ENCODE results near the gene SLC19A1.
A peak's percentile ranks its signal among the peaks of the same experiment; 100 is the strongest.

The SLC19A1 gene

DNA sequence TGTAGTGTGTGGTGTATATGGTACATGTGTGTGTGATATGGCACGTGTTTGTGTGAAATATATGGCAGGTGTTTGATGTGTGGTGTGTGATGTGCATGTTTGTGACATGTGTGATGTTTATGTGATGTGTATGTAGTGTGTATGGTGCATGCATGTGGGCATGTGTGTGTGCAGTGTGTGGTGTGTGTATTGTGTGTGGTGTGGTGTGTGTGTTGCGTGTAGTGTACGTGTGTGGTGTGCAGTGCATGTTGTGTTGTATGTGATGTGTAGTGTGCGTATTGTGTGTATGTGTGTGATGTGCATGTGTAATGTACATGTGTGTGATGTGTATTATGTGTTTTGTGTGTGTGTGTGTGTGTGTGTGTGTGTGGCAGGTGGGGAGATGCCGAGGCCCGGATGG lies 65.7 kb downstream of the SLC19A1 start:
- no peak overlapping the region for H3K4me3 Mint-ChIP-seq
- ATAC-seq (no peak), DNase-seq (ENCODE audit: low spot score in 2 of 2) (no peak)
- peaks cover 18% of the 10 kb centered on the region for H3K4me1 Mint-ChIP-seq
- no peaks in the 10 kb centered on the region for H3K36me3 Mint-ChIP-seq
- H3K27ac Mint-ChIP-seq, result no peak overlapping the region
- H3K9me3 Mint-ChIP-seq, result no peaks in the 10 kb centered on the region

DNA sequence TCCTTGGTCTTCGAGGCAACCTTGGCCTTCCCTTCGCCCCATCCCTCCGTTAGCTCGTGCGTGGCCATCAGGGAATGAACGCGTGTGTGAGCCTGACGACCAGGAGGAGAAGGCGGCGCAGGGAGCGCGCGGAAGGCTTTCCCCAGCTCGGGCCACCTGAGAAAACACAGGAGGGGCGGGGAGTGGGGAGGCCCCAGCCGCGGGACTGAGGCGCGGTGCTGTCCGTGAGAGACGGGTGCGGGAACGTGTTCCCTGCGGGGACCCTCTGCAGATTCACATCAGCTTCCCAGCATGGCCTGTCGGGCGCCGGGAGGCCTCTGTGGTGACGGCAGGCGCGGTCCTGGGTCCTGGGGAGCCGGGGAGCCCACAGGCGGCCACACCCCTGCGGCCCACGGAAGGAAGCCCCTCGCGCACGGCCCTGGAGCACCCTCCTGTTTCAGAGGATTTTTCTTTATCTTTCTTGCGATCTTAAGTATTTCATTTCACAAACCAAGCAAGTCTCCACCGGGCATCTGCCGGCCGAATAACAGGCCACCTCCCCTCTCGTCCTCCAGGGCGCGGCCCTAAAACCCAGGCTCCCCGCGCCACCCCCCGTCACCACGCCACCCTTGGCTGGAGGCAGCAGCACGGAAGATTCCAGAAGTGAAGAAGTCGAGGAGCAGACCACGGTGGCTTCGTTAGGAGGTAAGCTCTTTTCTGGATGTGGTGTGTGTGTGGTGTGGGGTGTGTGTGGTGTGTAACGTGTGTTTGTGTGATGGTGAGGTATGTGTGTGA lies 66.3 kb downstream of the SLC19A1 start:
- DNase-seq (ENCODE audit: low spot score in 2 of 2) (no peak), ATAC-seq (no peak)
- Mint-ChIP-seq H3K27ac (no peak overlapping the region), H3K36me3 (no peaks in the 10 kb centered on the region), H3K9me3 (no peaks in the 10 kb centered on the region), H3K4me3 (no peak overlapping the region), H3K4me1 (peaks cover 18% of the 10 kb centered on the region)

DNA sequence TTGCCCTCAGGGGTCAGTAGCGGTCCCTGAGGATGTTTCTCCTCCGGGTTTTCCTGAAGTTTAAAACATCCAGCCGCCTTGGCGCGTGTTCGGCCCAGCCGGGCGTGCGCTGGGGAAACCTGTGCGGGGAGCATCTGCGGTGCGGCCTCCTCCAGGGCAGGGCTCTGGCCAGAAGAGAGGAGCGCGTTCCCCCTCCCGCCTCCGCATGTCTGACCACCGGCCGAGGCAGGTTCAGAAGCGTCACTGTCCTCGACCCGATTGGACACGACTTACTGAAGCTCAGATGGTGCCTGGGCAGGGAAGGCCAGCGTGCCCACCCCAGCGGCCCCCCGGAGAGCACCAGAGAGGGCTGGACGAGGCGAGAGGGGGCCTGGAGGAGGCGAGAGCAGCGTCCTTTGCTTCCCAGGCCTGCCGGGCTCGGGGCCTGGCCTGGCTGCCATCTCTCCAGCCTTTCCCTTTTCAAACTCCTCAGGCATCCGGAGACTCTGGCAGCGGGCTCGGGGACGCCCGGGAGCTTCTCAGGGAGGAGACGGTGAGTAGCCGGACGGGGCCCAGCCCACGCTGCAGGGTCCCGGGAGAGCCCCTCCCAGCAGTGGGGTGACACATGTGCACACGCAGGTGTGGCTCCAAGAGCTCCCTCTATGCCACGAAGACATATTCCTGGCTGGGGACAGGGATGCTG lies 67.1 kb downstream of the SLC19A1 start:
- DNase-seq (ENCODE audit: low spot score in 2 of 2) (no peak), ATAC-seq (no peak)
- Mint-ChIP-seq H3K9me3 (no peaks in the 10 kb centered on the region), H3K27ac (no peak overlapping the region), H3K4me1 (peaks cover 18% of the 10 kb centered on the region), H3K4me3 (no peak overlapping the region), H3K36me3 (no peaks in the 10 kb centered on the region)

DNA sequence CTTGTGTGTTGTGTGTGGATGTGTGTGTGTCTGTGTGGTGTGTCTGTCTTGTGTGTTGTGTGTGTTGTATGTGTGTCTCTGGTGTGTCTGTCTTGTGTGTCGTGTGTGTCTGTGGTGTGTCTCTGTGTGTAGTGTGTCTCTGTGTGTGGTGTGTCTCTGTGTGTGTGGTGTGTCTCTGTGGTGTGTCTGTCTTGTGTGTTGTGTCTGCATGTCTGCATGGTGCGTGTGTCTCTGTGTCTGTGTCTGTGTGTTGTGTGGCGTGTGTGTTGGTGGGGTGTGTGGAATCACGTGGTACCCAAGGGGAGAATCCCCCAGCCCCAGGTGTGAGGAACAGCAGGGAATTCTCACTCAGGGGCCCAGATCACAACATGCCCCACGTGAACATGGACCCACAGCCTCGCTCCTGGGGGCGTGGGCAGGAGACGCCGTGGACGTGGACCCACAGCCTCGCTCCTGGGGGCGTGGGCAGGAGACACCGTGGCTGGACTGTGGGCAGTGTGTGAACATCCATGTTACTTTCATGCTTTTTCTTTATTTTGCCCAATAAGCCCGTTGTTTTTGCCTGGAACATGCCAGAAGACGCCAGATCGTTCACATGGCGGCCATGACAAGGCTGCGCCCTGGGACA lies 67.8 kb downstream of the SLC19A1 start:
- Mint-ChIP-seq H3K9me3 (no peaks in the 10 kb centered on the region), H3K4me1 (peaks cover 15% of the 10 kb centered on the region), H3K36me3 (no peaks in the 10 kb centered on the region), H3K4me3 (no peak overlapping the region), H3K27ac (no peak overlapping the region)
- DNase-seq (ENCODE audit: low spot score in 2 of 2) (no peak), ATAC-seq (no peak)

- ATAC-seq (no peak), DNase-seq (ENCODE audit: low spot score in 2 of 2) (no peak)
- H3K4me3 Mint-ChIP-seq, result no peak overlapping the region
- H3K36me3 Mint-ChIP-seq, result no peaks in the 10 kb centered on the region
- H3K9me3 Mint-ChIP-seq, result no peaks in the 10 kb centered on the region
- peaks cover 10% of the 10 kb centered on the region for H3K4me1 Mint-ChIP-seq
- H3K27ac Mint-ChIP-seq, result no peak overlapping the region
Observed at GRCh38 chr21:45473496-45474322, 68.5 kb downstream of the SLC19A1 start.

GRCh38 chr21:45472445-45473365 lies 69.5 kb downstream of the SLC19A1 start:
- Mint-ChIP-seq H3K9me3 (no peaks in the 10 kb centered on the region), H3K4me1 (peaks cover under 1% of the 10 kb centered on the region), H3K4me3 (no peak overlapping the region), H3K27ac (no peak overlapping the region), H3K36me3 (no peaks in the 10 kb centered on the region)
- DNase-seq (ENCODE audit: low spot score in 2 of 2) (no peak), ATAC-seq (no peak)

DNA sequence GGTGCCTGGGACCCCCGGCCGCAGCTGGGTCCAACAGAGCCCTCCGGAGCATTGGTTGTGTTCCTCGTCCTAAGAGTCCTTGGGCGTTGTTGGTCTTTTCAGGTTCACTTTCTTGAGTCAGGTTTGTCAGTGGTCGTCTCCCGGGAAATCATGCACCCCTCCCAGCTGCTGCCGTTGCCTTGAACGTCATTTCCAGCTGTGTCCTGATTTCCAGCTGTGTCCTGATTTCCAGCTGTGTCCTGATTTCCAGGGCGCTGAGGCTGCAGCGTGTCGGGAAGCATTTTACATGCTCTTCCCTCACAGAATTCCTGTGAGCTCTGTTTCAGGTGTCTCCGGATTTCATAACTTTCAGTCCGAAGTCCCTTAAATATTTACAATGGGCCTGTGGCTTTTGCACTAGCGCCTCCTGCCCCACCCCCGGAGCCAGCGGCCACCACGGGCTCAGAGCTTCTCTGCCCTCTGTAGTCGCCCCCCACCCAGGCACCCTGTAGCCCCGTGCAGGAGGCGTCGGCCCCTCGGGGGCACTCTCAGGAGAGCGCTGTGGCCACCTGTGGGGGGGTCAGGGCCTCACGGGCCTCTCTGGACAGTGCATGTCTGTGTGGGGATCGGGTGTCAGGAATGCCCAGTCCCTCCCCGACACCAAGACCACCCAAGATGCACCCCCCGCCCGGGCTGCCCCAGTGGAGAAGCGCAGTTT lies 70.6 kb downstream of the SLC19A1 start:
- H3K4me1 Mint-ChIP-seq, result no peaks in the 10 kb centered on the region
- H3K36me3 Mint-ChIP-seq, result no peaks in the 10 kb centered on the region
- DNase-seq (ENCODE audit: low spot score in 2 of 2) (no peak), ATAC-seq (no peak)
- H3K4me3 Mint-ChIP-seq, result no peak overlapping the region
- no peaks in the 10 kb centered on the region for H3K9me3 Mint-ChIP-seq
- no peak overlapping the region for H3K27ac Mint-ChIP-seq

DNA sequence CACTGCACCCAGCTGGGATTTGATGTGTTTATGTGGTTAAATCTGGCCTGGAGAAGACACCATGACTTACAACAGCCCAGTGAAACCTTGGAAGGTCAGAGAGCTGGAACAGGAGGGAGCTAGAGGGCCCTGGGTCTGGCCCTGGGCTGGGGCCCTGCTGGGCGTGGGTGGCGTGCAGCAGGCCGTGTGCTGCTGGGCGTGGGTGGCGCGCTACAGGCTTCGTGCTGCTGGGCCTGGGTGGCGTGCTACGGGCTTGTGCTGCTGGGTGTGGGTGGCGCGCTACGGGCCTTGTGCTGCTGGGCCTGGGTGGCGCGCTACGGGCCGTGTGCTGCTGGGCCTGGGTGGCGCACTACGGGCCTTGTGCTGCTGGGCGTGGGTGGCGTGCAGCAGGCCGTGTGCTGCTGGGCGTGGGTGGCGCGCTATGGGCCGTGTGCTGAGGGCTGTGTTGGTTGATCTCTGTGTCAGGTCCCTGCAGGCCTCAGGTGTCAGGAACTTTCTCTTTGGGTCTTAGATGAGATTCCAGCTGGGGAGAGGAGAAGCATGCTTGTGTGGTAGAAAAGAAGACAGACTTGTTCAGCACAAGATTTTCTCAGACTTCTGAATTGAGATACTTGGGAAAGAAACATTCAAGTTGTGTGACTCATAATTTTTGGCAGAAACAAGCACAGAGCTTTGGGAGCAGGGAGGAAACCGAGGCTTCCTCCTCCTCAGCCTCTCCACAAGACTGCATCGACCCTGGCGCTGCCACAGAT lies 71.3 kb downstream of the SLC19A1 start:
- ATAC-seq (peak; percentile 51), DNase-seq (ENCODE audit: low spot score in 2 of 2) (no peak)
- Mint-ChIP-seq H3K27ac (peak overlapping the region; percentile 37), H3K4me1 (no peaks in the 10 kb centered on the region), H3K36me3 (no peaks in the 10 kb centered on the region), H3K4me3 (no peak overlapping the region), H3K9me3 (no peaks in the 10 kb centered on the region)

DNA sequence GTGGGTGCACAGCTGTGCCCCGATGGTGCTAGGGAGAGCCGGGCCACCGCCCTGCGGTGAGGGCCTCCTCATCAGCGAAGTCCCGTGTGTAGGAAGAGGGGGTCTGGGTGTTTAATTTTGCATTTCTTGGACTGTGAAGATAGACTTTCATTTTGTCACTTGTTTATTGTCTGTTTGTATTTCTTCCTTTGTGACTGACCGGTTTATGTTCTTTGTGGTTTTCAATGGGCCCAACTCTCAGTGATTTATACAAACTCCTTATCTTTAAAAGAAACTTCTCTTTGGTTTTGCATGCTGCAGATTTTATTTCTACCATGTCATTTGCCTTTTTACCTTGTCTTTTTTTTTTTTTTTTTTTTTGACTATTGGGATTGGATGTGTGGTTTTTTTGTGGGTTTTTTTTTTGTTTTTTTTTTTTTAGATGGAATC lies 72.1 kb downstream of the SLC19A1 start:
- ATAC-seq (no peak), DNase-seq (ENCODE audit: low spot score in 2 of 2) (no peak)
- H3K36me3 Mint-ChIP-seq, result no peaks in the 10 kb centered on the region
- no peaks in the 10 kb centered on the region for H3K4me1 Mint-ChIP-seq
- no peak overlapping the region for H3K4me3 Mint-ChIP-seq
- H3K27ac Mint-ChIP-seq, result peak overlapping the region; percentile 37
- H3K9me3 Mint-ChIP-seq, result no peaks in the 10 kb centered on the region

DNA sequence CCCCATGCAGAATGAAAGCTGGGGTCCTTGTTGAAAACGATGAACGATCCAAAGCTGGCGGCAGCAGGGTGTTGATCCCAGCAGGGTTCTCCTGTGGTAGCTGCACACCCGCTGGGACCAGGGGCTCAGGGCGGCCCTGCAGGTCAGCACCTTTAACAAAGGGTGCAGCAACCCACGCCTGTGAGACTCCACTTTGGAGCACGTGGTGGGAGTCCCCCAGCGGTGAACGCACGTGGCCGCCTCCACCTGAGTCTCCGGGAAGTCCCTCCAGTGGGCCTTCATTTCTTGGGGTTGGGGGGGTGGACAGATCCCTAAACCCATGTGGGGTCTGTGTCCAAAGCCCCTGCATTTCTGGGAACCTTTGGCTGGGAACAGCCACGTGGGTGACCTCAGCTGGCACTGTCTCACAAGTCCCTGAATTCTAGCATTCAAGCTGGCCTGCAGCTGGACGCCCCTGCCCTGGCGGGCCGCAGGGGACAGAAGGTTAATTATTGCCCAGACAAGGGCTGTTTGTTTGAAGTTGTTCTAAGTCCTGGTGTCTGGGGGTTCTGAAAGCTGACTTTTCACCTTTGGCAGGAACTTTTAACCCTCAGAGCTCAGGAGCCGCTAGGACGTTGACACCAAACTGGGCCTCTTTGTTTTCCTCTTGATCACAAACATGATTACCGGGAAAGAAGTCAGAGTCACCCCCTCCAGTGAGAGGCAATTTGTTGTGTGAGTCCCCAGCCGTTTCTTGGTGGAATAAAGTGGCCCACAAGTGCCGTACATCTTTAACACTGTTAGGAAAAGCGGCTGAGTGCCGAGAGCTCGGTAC lies 72.8 kb downstream of the SLC19A1 start:
- Mint-ChIP-seq H3K27ac (no peak overlapping the region), H3K36me3 (no peaks in the 10 kb centered on the region), H3K4me1 (no peaks in the 10 kb centered on the region), H3K4me3 (no peak overlapping the region), H3K9me3 (no peaks in the 10 kb centered on the region)
- DNase-seq (ENCODE audit: low spot score in 2 of 2) (no peak), ATAC-seq (no peak)

DNA sequence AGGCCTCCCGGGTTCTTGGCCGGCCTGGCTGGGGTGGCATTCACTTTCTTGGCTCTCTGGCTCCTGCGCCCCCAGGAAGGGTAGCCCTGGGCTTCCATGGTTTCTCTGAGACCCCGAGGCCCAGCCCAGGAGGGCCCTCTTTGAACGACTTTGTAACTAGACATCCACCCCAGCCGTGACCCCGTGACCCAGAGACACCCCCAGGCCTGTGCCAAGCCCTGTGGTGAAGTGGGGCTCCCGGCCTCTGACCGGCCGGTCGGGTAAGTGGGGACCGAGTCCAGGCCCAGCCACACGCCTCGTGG lies 73.3 kb downstream of the SLC19A1 start:
- H3K4me3 Mint-ChIP-seq, result no peak overlapping the region
- no peak for DNase-seq (ENCODE audit: low spot score in 2 of 2)
- no peak overlapping the region for H3K27ac Mint-ChIP-seq
- H3K4me1 Mint-ChIP-seq, result no peaks in the 10 kb centered on the region
- no peaks in the 10 kb centered on the region for H3K9me3 Mint-ChIP-seq
- ATAC-seq, result no peak
- H3K36me3 Mint-ChIP-seq, result no peaks in the 10 kb centered on the region

GRCh38 chr21:45468051-45468970 lies 73.9 kb downstream of the SLC19A1 start:
- no peaks in the 10 kb centered on the region for H3K9me3 Mint-ChIP-seq
- DNase-seq (ENCODE audit: low spot score in 2 of 2) (no peak), ATAC-seq (no peak)
- no peak overlapping the region for H3K27ac Mint-ChIP-seq
- no peaks in the 10 kb centered on the region for H3K4me1 Mint-ChIP-seq
- H3K36me3 Mint-ChIP-seq, result no peaks in the 10 kb centered on the region
- no peak overlapping the region for H3K4me3 Mint-ChIP-seq
